GM21717 (cell line): ENCODE data around the gene CD302.
"Not testable (repeated sequence)": the region's sequence is repeated elsewhere in the genome, so short reads cannot be mapped to it uniquely, and the experiment has no call there.

Experiments used
- ATAC-seq: cut with Tn5 transposase; IDR thresholded peaks from one replicate; pipeline ENCODE4 v1.9.1; 2021; ENCODE audit warnings: mild to moderate bottlenecking, moderate library complexity; ENCODE audit not compliant: unreplicated experiment

CD302 gene

GRCh38 chr2:159755014-159755413, 43.0 kb downstream of the CD302 start:
- no peak for ATAC-seq

GRCh38 chr2:159753797-159754196, 44.2 kb downstream of the CD302 start:
- no peak for ATAC-seq

DNA sequence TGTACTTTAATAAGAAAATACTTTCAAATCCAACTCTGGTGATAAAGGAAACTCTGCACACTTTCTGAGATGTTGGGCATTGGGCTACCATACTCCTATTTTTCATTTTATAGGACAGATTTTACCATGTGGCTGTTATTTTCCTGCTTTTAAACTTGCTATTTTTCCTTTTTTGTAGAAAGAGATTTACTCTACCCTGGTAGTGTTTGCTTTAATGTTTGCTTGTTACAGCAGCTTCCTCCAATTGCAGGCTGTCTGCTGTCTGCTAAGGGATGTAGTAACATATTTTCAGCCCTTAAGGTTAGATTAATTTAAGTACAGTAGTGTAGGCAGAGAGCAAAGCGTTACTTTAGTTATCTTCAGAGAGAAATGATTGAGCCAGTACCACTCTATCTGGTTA, 47.1 kb downstream of the CD302 start:
- ATAC-seq, result no peak

- ATAC-seq, result no peak
Observed at GRCh38 chr2:159748089-159748488, 49.9 kb downstream of the CD302 start.

GRCh38 chr2:159745237-159745636, 52.8 kb downstream of the CD302 start:
- ATAC-seq, result not testable (repeated sequence)

DNA sequence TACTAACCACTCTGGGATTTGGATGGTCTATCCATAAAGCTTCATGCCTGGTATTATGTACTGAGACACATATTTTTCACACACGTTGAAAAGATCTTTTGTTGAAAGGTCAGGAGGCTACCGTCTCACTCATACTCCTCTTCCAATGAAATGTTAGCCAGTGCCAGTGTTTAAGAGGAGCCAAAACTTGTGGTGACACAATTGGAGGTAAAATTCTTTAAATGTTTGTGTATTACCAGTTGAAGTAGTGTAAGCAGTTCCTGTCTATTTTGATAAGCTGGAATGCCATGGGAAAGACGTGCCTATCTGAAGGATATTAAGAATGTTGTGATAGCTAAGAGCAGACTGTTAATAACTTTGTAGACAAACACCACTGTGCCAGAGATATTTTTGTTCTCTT, 53.6 kb downstream of the CD302 start:
- ATAC-seq, result no peak

DNA sequence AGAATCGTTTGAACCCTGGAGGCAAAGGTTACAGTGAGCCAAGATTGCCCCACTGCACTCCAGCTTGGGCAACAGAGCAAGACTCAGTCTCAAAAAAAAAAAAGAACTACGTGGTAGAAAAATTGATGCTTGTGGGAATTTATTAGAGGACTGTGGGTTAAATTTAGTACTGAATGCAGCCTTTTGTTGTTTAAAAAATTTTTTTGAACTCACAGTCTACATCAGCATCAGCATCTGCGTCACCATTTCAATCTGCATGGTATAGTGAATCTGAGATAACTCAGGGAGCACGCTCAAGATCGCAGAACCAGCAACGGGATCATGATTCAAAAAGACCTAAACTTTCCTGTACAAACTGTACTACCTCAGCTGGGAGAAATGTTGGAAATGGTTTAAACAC, 55.2 kb downstream of the CD302 start:
- no peak for ATAC-seq

DNA sequence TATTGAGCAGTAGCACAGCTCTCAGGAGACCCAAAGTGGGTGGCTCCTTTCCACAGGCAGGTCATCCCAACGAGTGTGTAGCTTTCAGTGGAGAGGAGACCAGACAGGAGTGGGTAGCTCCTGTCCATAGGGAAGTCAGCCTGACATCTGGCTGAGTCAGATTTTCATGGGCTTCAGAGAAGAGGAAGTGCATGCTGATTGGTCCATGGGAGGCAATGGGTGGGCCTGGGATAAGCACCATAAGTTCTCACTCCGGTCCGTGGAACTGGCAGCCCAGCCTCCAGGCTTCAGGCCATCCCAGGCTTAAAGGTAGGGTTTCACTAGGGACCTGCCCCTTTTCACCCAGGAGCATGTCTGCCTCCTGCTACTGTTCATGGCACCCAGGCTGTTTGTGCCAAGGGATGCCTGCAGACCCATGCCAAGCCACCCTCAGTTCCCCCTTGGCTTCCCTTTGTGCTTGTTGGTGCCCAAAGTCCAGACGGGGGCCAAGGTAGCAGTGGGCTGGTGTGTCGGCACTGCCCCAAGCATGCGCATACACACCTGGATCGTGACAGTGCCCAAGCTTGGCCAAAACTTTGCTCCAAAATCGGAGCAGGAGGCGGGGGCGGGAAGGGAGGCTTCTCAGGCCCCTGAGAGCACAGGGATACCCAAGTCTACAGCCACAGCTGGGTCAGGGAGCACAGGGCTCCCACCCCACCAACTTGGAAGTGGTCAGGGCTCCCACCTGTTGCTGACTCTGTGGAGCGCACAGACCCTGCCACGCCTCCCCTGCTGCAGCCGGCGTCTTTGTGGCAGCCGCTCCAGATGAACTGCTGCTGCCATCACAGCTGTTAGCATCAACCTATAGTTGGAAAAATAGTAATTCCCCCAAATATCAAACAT, 59.3 kb downstream of the CD302 start:
- ATAC-seq, result no peak

- no peak for ATAC-seq
Observed at GRCh38 chr2:159737917-159738296, 60.1 kb downstream of the CD302 start.

GRCh38 chr2:159737292-159737916, 60.6 kb downstream of the CD302 start:
- ATAC-seq, result no peak

DNA sequence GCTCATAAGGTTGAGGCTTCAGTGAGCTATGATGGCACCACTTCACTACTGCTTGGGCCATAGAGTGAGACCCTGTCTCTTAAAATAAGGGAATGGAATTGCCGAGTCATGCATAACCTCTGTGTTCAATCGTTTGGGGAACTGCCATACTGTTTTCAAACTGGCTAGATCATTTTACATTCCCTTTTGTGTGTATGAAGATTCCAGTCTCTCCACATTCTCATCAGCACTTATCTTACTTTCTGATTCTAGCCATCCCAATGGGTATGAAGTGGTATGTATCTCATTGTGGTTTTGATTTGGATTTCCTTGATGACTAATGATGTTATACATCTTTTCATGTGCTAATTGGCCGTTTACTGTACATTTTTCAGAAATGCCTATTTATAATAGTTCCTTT, 62.0 kb downstream of the CD302 start:
- ATAC-seq, result no peak

DNA sequence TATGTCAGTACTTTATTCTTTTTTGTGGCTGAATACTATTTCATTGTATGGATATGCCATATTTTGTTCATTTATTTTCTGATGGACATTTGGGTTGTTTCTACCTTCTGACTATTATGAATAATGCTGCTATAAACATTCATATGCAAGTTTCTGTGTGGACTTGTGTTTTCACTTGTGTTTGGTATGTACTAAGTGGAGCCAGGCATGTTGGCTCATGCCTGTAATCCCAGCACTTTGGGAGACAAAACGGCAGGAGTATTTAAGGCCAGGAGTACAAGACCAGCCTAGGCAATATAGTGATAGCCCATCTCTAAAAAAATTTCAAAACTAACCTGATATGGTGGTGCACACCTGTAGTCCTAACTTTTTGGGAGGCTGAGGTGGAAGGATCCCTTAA, 62.4 kb downstream of the CD302 start:
- no peak for ATAC-seq

DNA sequence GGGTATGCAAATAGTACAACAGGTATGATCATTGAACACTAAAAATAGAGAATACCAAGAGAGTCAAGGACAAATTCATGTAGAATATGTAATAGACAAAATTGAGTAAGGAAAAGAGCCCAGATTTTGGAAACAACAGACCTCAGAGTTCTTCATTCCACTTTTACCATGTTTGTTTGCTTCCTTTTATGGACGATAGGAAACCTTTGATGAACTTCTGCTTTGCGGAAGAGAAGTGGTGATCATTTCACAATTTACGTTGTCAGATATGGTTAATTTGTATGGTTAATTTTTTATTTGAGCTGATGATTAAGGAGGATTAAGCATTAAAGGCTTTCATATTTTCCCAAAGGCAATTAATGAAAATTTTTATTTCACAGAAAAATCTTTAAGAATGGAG, 69.4 kb downstream of the CD302 start:
- ATAC-seq, result no peak

DNA sequence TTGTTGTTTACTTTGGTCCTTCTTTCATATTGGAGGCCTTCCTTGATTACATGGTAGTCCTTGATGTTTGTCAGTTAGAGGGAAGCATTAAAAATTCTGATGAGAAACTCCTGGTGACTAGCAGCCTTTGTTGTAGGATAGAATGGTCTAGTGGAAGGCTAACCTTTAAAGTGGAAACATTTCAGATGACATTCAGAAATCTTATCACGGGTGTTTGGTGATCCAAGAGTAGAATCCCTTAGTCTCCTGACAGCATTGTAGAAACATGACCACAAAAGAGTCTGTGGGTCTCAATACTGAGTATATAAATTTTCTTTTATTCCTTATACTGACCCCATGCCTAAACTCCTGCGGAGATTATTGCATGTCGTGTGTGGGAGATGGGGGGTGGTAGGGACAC, 72.3 kb downstream of the CD302 start:
- ATAC-seq, result no peak

DNA sequence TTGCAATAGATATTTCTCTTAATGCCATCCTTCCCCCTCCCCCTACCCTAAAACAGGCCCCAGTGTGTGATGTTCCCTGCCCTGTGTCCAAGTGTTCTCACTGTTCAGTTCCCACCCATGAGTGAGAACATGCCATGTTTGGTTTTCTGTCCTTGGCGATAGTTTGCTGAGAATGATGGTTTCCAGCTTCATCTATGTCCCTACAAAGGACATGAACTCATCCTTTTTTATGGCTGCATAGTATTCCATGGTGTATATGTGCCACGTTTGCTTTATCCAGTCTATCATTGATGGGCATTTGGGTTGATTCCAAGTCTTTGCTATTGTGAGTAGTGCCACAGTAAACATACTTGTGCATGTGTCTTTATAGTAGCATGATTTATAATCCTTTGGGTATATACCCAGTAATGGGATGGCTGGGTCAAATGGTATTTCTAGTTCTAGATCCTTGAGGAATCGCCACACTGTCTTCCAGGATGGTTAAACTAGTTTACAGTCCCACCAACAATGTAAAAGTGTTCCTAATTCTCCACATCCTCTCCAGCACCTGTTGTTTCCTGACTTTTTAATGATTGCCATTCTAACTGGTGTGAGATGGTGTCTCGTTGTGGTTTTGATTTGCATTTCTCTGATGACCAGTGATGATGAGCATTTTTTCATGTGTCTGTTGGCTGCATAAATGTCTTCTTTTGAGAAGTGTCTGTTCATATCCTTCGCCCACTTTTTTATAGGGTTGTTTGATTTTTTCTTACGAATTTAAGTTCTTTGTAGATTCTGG, 73.0 kb downstream of the CD302 start:
- not testable (repeated sequence) for ATAC-seq

DNA sequence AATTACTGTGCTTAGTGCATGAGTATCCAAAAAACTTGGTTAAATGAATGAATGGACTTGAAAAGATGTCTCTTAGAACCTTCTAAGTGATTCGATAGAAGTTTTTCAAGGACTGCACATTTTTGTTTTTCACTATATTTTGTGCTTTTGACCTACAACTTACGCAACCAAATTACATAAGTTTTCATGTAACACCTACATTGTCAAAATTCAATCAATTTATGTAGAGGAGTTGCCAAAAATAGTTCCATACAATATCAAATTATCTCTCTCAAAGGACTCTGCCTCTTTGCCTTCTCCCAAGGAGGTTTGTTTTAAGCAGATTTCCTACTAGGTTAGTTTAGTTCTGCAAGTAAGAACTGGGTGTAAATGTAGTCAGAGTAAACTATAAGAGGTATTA, 75.4 kb downstream of the CD302 start:
- no peak for ATAC-seq

DNA sequence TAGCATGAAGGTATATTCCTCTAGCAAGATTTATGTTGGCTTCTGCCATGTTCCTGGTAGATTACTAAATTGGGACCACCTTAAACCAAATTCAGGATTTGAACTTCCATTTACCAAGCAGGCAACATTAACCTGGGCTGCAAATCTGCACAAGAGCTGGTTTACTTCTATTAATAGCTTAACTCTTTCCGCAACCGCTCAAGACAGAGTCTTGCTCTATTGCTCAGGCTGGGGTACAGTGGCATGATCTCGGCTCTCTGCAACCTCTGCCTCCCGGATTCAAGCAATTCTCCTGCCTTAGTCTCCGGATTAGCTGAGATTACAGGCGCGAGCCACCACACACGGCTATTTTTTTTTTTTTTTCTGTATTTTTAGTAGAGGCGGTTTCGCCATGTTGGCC, 77.3 kb downstream of the CD302 start:
- no peak for ATAC-seq
